Activated CD4-positive, alpha-beta memory T cell treated with anti-CD3 and anti-CD28 coated beads, Interleukin-2, amount 10 ng/mL, durations not matched to agents 7 days and 5 days (primary cell): ENCODE results near the gene COL13A1. TPM values are rescaled to one million over a fixed set of nuclear protein-coding genes. Genes with fewer than 3 reads are reported as not detected.

Experiments
- CTCF ChIA-PET: fragments of 350-600 bp; sonication (Branson Sonifier 250); formaldehyde crosslinking; loops from one replicate; lab custom pipeline; 2021; ENCODE audit warnings: antibody characterized with exemption, inconsistent platforms; lab: Charles Lee
- POLR2A ChIA-PET: fragments of 350-600 bp; sonication (Branson Sonifier 250); formaldehyde crosslinking; loops from one replicate; lab custom pipeline; 2021; ENCODE audit warnings: antibody characterized with exemption; lab: Charles Lee
- DNase-seq: peaks from one replicate; pipeline ENCODE4 v3.0.0-alpha.2; 2020
- H3K27ac Mint-ChIP-seq: one replicate; pipeline ENCODE4 v1.8.0; 2021; ENCODE audit warnings: mild to moderate bottlenecking, mixed read lengths
- H3K27me3 Mint-ChIP-seq: one replicate; pipeline ENCODE4 v1.8.0; 2021; ENCODE audit warnings: mixed read lengths
- H3K36me3 Mint-ChIP-seq: one replicate; pipeline ENCODE4 v1.8.0; 2021; ENCODE audit warnings: low read depth, mixed read lengths
- H3K4me1 Mint-ChIP-seq: one replicate; pipeline ENCODE4 v1.8.0; 2021; ENCODE audit warnings: mixed read lengths
- H3K4me3 Mint-ChIP-seq: one replicate; pipeline ENCODE4 v1.8.0; 2021; ENCODE audit warnings: mild to moderate bottlenecking, mixed read lengths
- H3K9me3 Mint-ChIP-seq: one replicate; pipeline ENCODE4 v1.8.0; 2021; ENCODE audit warnings: mixed read lengths
- total RNA-seq, 2 experiments: library from RNA; stranded (reverse); gene quantifications; one replicate each; pipeline ENCODE4 v1.2.3, GENCODE V29; 2021

The COL13A1 gene
- total RNA-seq, 2 experiments from 2014 or later: not detected

GRCh38 chr10:69845574-69846292, 44.0 kb downstream of the COL13A1 start:
- no peak overlapping the region for H3K27ac Mint-ChIP-seq
- ChIA-PET POLR2A (no interaction called here), CTCF (no interaction called here)
- H3K4me3 Mint-ChIP-seq: no peak overlapping the region
- no peaks in the 10 kb centered on the region for H3K4me1 Mint-ChIP-seq
- no peaks in the 10 kb centered on the region for H3K9me3 Mint-ChIP-seq
- DNase-seq: no peak
- H3K36me3 Mint-ChIP-seq: no peaks in the 10 kb centered on the region
- H3K27me3 Mint-ChIP-seq: peaks cover 28% of the 10 kb centered on the region

- ChIA-PET POLR2A (no interaction called here), CTCF (no interaction called here)
- H3K4me1 Mint-ChIP-seq: no peaks in the 10 kb centered on the region
These were observed 44.7 kb downstream of the COL13A1 start for GRCh38 chr10:69846293-69846921.

GRCh38 chr10:69847458-69847857, 45.8 kb downstream of the COL13A1 start:
- no peaks in the 10 kb centered on the region for H3K4me1 Mint-ChIP-seq
- no peak for DNase-seq
- no peak overlapping the region for H3K27ac Mint-ChIP-seq
- CTCF ChIA-PET: no interaction called here
- POLR2A ChIA-PET: interaction anchor here (1.1 kb wide), 1 partner anchor 13 kb away, joined by 3 read pairs; no protein-coding TSS in a partner anchor
- no peaks in the 10 kb centered on the region for H3K36me3 Mint-ChIP-seq
- H3K27me3 Mint-ChIP-seq: peaks cover 28% of the 10 kb centered on the region
- H3K4me3 Mint-ChIP-seq: no peak overlapping the region
- H3K9me3 Mint-ChIP-seq: no peaks in the 10 kb centered on the region

More at GRCh38 chr10:69846293-69846921, 44.7 kb downstream of the COL13A1 start:
- Mint-ChIP-seq H3K27me3 (peaks cover 28% of the 10 kb centered on the region), H3K36me3 (no peaks in the 10 kb centered on the region), H3K27ac (no peak overlapping the region), H3K4me3 (no peak overlapping the region), H3K9me3 (no peaks in the 10 kb centered on the region)
- no peak for DNase-seq

GRCh38 chr10:69847883-69848282, 46.2 kb downstream of the COL13A1 start:
- no peaks in the 10 kb centered on the region for H3K36me3 Mint-ChIP-seq
- peaks cover 28% of the 10 kb centered on the region for H3K27me3 Mint-ChIP-seq
- ChIA-PET CTCF (no interaction called here), POLR2A (interaction anchor here (1.1 kb wide), 1 partner anchor 13 kb away, joined by 3 read pairs; no protein-coding TSS in a partner anchor)
- H3K9me3 Mint-ChIP-seq: no peaks in the 10 kb centered on the region
- no peak overlapping the region for H3K27ac Mint-ChIP-seq
- H3K4me3 Mint-ChIP-seq: no peak overlapping the region
- no peak for DNase-seq
- no peaks in the 10 kb centered on the region for H3K4me1 Mint-ChIP-seq

GRCh38 chr10:69848454-69848853, 46.7 kb downstream of the COL13A1 start:
- peaks cover 28% of the 10 kb centered on the region for H3K27me3 Mint-ChIP-seq
- POLR2A ChIA-PET: interaction anchor here (1.1 kb wide), 1 partner anchor 12 kb away, joined by 3 read pairs; no protein-coding TSS in a partner anchor
- CTCF ChIA-PET: no interaction called here
- no peaks in the 10 kb centered on the region for H3K4me1 Mint-ChIP-seq
- H3K36me3 Mint-ChIP-seq: no peaks in the 10 kb centered on the region
- no peaks in the 10 kb centered on the region for H3K9me3 Mint-ChIP-seq
- H3K4me3 Mint-ChIP-seq: no peak overlapping the region
- no peak for DNase-seq
- H3K27ac Mint-ChIP-seq: no peak overlapping the region

GRCh38 chr10:69849825-69850224, 48.1 kb downstream of the COL13A1 start:
- no peaks in the 10 kb centered on the region for H3K36me3 Mint-ChIP-seq
- CTCF ChIA-PET: no interaction called here
- H3K4me1 Mint-ChIP-seq: no peaks in the 10 kb centered on the region
- DNase-seq: no peak
- H3K27ac Mint-ChIP-seq: no peak overlapping the region
- H3K9me3 Mint-ChIP-seq: no peaks in the 10 kb centered on the region
- no peak overlapping the region for H3K4me3 Mint-ChIP-seq
- POLR2A ChIA-PET: no interaction called here
- peaks cover 28% of the 10 kb centered on the region for H3K27me3 Mint-ChIP-seq

- Mint-ChIP-seq H3K27me3 (peaks cover 28% of the 10 kb centered on the region), H3K4me3 (no peak overlapping the region), H3K4me1 (no peaks in the 10 kb centered on the region), H3K9me3 (no peaks in the 10 kb centered on the region), H3K27ac (no peak overlapping the region), H3K36me3 (no peaks in the 10 kb centered on the region)
- ChIA-PET CTCF (no interaction called here), POLR2A (no interaction called here)
- DNase-seq: no peak
These were observed 48.7 kb downstream of the COL13A1 start for GRCh38 chr10:69850440-69850839.

GRCh38 chr10:69851306-69851705, 49.6 kb downstream of the COL13A1 start:
- H3K4me3 Mint-ChIP-seq: no peak overlapping the region
- POLR2A ChIA-PET: interaction anchor here (0.6 kb wide), 1 partner anchor 778 kb away, joined by 3 read pairs; no protein-coding TSS in a partner anchor
- H3K36me3 Mint-ChIP-seq: no peaks in the 10 kb centered on the region
- H3K27ac Mint-ChIP-seq: no peak overlapping the region
- peaks cover 22% of the 10 kb centered on the region for H3K27me3 Mint-ChIP-seq
- H3K9me3 Mint-ChIP-seq: no peaks in the 10 kb centered on the region
- no peaks in the 10 kb centered on the region for H3K4me1 Mint-ChIP-seq
- CTCF ChIA-PET: no interaction called here
- no peak for DNase-seq

GRCh38 chr10:69853064-69853463, 51.4 kb downstream of the COL13A1 start:
- Mint-ChIP-seq H3K4me3 (no peak overlapping the region), H3K27ac (no peak overlapping the region), H3K36me3 (no peaks in the 10 kb centered on the region), H3K4me1 (peaks cover 1% of the 10 kb centered on the region), H3K27me3 (peaks cover 11% of the 10 kb centered on the region), H3K9me3 (no peaks in the 10 kb centered on the region)
- ChIA-PET POLR2A (no interaction called here), CTCF (no interaction called here)
- no peak for DNase-seq

GRCh38 chr10:69854511-69855345, 53.0 kb downstream of the COL13A1 start:
- no peak overlapping the region for H3K4me3 Mint-ChIP-seq
- DNase-seq: no peak
- peaks cover 1% of the 10 kb centered on the region for H3K4me1 Mint-ChIP-seq
- H3K27ac Mint-ChIP-seq: no peak overlapping the region
- ChIA-PET POLR2A (no interaction called here), CTCF (no interaction called here)
- H3K36me3 Mint-ChIP-seq: no peaks in the 10 kb centered on the region
- no peaks in the 10 kb centered on the region for H3K9me3 Mint-ChIP-seq
- peaks cover 6% of the 10 kb centered on the region for H3K27me3 Mint-ChIP-seq

GRCh38 chr10:69855346-69856111, 53.8 kb downstream of the COL13A1 start:
- Mint-ChIP-seq H3K36me3 (no peaks in the 10 kb centered on the region), H3K27ac (no peak overlapping the region), H3K4me3 (no peak overlapping the region), H3K27me3 (peaks cover 5% of the 10 kb centered on the region), H3K9me3 (no peaks in the 10 kb centered on the region), H3K4me1 (peaks cover 3% of the 10 kb centered on the region)
- CTCF ChIA-PET: no interaction called here
- POLR2A ChIA-PET: no interaction called here
- no peak for DNase-seq

- POLR2A ChIA-PET: no interaction called here
- H3K27me3 Mint-ChIP-seq: peaks cover 5% of the 10 kb centered on the region
- no peak for DNase-seq
- H3K27ac Mint-ChIP-seq: no peak overlapping the region
- CTCF ChIA-PET: no interaction called here
- peaks cover 8% of the 10 kb centered on the region for H3K4me1 Mint-ChIP-seq
- no peaks in the 10 kb centered on the region for H3K9me3 Mint-ChIP-seq
- H3K4me3 Mint-ChIP-seq: no peak overlapping the region
- no peaks in the 10 kb centered on the region for H3K36me3 Mint-ChIP-seq
These were observed 55.0 kb downstream of the COL13A1 start for GRCh38 chr10:69856601-69857166.
